Measurements from ENCODE around the gene ENTPD1.

ENTPD1 gene

DNA sequence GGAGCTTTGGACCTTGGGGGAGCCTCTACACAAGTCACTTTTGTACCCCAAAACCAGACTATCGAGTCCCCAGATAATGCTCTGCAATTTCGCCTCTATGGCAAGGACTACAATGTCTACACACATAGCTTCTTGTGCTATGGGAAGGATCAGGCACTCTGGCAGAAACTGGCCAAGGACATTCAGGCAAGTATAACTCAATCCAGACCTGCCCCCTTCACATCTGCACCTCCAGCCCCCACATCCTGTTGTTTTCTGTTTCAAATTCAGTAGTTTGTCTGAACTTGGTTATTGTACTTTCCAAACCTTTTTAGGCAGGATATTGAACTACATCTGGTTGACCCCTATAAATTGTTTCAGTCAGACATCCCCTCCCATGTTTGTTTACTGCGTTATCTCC, 89.4 kb downstream of the ENTPD1 start:
- H2AK5ac ChIP-seq (ENCODE audit: low read length, severe bottlenecking), result no peak overlapping the region
- H2BK5ac ChIP-seq (ENCODE audit: low read depth, low read length, poor library complexity, severe bottlenecking), result no peak overlapping the region
- no peaks in the 10 kb centered on the region for H3K4me1 ChIP-seq (ENCODE audit: control insufficient read depth, insufficient read depth, low read depth, low read length)
- no peak overlapping the region for H2BK120ac ChIP-seq (ENCODE audit: low read depth, low read length)
- no peak for DNase-seq
- no peak overlapping the region for H4K8ac ChIP-seq (ENCODE audit: low read length)
- H3K14ac ChIP-seq (ENCODE audit: low read length in 2 of 2), result no peak overlapping the region
- H4K91ac ChIP-seq (ENCODE audit: low read length), result no peak overlapping the region
- peak overlapping the region in 1 of 2 experiments; percentile 34 for H3K4ac ChIP-seq (ENCODE audit: low read depth in 1 of 2, low read length in 2 of 2)
- peaks cover 0 to 20% of the 10 kb centered on the region in 2 experiments for H3K27me3 ChIP-seq (ENCODE audit: control insufficient read depth in 1 of 2, insufficient read depth in 1 of 2, low read length in 2 of 2)
- H3K18ac ChIP-seq (ENCODE audit: low read depth in 1 of 2, low read length in 2 of 2), result no peak overlapping the region
- H2AFZ ChIP-seq (ENCODE audit: low read depth, low read length), result no peak overlapping the region
- no peak overlapping the region for H2BK15ac ChIP-seq (ENCODE audit: low read depth, poor library complexity, severe bottlenecking)
- WGBS, result 93% methylated on average over 2 of the region's 3 CpGs
- no peak overlapping the region for H3K4me3 ChIP-seq (ENCODE audit: insufficient read depth in 1 of 2, low read depth in 1 of 2, low read length in 2 of 2)
- H2BK12ac ChIP-seq (ENCODE audit: low read length in 2 of 2), result no peak overlapping the region
- no peak overlapping the region for H3K23ac ChIP-seq (ENCODE audit: low read length in 2 of 2)
- H3K9me3 ChIP-seq (ENCODE audit: control insufficient read depth, low read length), result no peaks in the 10 kb centered on the region
- no peaks in the 10 kb centered on the region for H3K79me1 ChIP-seq (replicated peaks; ENCODE audit: low read length, poor library complexity, severe bottlenecking)
- no peak overlapping the region for H3K27ac ChIP-seq (ENCODE audit: low read length, poor library complexity, severe bottlenecking)
- no peak overlapping the region for H3K4me2 ChIP-seq (ENCODE audit: low read length, poor library complexity, severe bottlenecking)
- H3K9ac ChIP-seq (ENCODE audit: low read length), result no peak overlapping the region
- H3K36me3 ChIP-seq (ENCODE audit: control insufficient read depth in 1 of 2, insufficient read depth in 2 of 2, low read depth in 1 of 2, low read length in 2 of 2), result no peaks in the 10 kb centered on the region

DNA sequence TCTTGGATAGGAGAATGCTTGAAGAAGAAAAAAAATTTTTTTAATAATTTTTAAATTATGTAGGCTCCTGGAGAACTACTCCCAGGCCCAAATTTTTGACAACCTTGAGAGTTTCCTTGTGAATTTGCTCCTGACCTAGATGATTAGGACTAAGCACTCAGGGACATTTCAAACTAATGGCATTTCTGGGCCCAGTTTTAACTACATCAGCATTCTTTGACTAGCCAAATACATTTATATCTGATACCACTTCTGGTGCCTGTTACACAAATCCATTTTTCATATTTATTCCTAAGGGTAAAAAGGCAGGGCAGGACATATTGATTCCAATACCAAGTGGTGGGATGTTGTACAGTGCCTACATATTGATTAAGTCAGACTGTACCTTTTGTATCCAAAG, 91.0 kb downstream of the ENTPD1 start:
- Histone ChIP-seq H3K27me3 (ENCODE audit: control insufficient read depth in 1 of 2, insufficient read depth in 1 of 2, low read length in 2 of 2) (peaks cover 0 to 24% of the 10 kb centered on the region in 2 experiments), H2AFZ (ENCODE audit: low read depth, low read length) (no peak overlapping the region), H2AK5ac (ENCODE audit: low read length, severe bottlenecking) (no peak overlapping the region), H3K23ac (ENCODE audit: low read length in 2 of 2) (no peak overlapping the region), H3K4me2 (ENCODE audit: low read length, poor library complexity, severe bottlenecking) (no peak overlapping the region), H2BK12ac (ENCODE audit: low read length in 2 of 2) (no peak overlapping the region), H3K36me3 (ENCODE audit: control insufficient read depth in 1 of 2, insufficient read depth in 2 of 2, low read depth in 1 of 2, low read length in 2 of 2) (no peaks in the 10 kb centered on the region), H3K14ac (ENCODE audit: low read length in 2 of 2) (no peak overlapping the region), H2BK15ac (ENCODE audit: low read depth, poor library complexity, severe bottlenecking) (no peak overlapping the region), H4K91ac (ENCODE audit: low read length) (no peak overlapping the region), H4K8ac (ENCODE audit: low read length) (no peak overlapping the region), H3K18ac (ENCODE audit: low read depth in 1 of 2, low read length in 2 of 2) (no peak overlapping the region), H2BK120ac (ENCODE audit: low read depth, low read length) (no peak overlapping the region), H3K9ac (ENCODE audit: low read length) (no peak overlapping the region), H3K4me3 (ENCODE audit: insufficient read depth in 1 of 2, low read depth in 1 of 2, low read length in 2 of 2) (no peak overlapping the region), H3K4ac (ENCODE audit: low read depth in 1 of 2, low read length in 2 of 2) (no peak overlapping the region), H3K9me3 (ENCODE audit: control insufficient read depth, low read length) (no peaks in the 10 kb centered on the region), H3K4me1 (ENCODE audit: control insufficient read depth, insufficient read depth, low read depth, low read length) (no peaks in the 10 kb centered on the region), H3K79me1 (replicated peaks; ENCODE audit: low read length, poor library complexity, severe bottlenecking) (no peaks in the 10 kb centered on the region), H2BK5ac (ENCODE audit: low read depth, low read length, poor library complexity, severe bottlenecking) (no peak overlapping the region), H3K27ac (ENCODE audit: low read length, poor library complexity, severe bottlenecking) (no peak overlapping the region)
- no peak for DNase-seq

DNA sequence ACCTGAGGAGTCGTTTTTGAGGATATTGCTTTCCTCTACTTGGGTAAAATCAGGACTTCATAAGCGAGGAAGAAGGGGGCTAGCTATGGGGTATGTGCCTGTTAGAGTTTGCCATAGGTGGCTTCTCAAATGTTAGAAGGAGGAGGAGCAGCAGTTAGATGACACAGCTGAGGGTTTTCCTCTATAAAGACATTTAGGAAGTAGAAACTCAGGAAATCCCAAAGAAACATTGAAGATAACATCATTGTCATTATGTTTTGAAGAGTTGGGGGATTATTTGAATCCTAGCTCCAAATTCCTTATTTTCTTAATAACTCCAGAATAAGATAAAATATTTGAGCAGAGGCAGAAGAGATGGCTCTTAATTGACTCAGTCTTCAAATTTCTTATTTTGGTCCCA, 92.9 kb downstream of the ENTPD1 start:
- no peak overlapping the region for H3K4me3 ChIP-seq (ENCODE audit: insufficient read depth in 1 of 2, low read depth in 1 of 2, low read length in 2 of 2)
- 61% methylated on average over 2 of the region's 2 CpGs for WGBS

DNA sequence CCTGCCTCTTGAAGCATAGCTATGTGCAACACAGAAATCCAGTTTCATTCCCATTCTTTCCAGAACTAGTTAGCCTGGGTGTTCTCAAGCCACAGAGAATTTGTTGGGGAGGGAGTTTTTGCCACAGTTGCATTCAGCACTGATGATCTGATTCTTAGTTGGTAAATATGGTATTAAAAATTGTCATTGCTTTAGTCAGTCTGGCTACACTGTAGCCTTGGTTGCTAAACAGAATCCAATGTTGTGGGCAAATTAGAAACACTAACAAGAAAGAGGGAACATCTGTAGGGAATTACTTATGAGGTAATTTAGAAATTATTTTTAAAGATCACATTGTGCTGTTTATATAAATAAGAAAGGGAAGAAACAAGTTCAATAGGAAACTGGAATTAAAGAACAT, 94.8 kb downstream of the ENTPD1 start:
- Histone ChIP-seq H3K4me3 (ENCODE audit: insufficient read depth in 1 of 2, low read depth in 1 of 2, low read length in 2 of 2) (no peak overlapping the region), H2BK5ac (ENCODE audit: low read depth, low read length, poor library complexity, severe bottlenecking) (no peak overlapping the region), H3K4me2 (ENCODE audit: low read length, poor library complexity, severe bottlenecking) (no peak overlapping the region), H3K27ac (ENCODE audit: low read length, poor library complexity, severe bottlenecking) (no peak overlapping the region), H3K79me1 (replicated peaks; ENCODE audit: low read length, poor library complexity, severe bottlenecking) (no peaks in the 10 kb centered on the region), H3K4ac (ENCODE audit: low read depth in 1 of 2, low read length in 2 of 2) (no peak overlapping the region), H3K23ac (ENCODE audit: low read length in 2 of 2) (no peak overlapping the region), H3K27me3 (ENCODE audit: control insufficient read depth in 1 of 2, insufficient read depth in 1 of 2, low read length in 2 of 2) (peaks cover 0 to 9% of the 10 kb centered on the region in 2 experiments), H3K36me3 (ENCODE audit: control insufficient read depth in 1 of 2, insufficient read depth in 2 of 2, low read depth in 1 of 2, low read length in 2 of 2) (no peaks in the 10 kb centered on the region), H3K9ac (ENCODE audit: low read length) (peak overlapping the region; percentile 75), H2AK5ac (ENCODE audit: low read length, severe bottlenecking) (no peak overlapping the region), H4K8ac (ENCODE audit: low read length) (no peak overlapping the region), H2BK120ac (ENCODE audit: low read depth, low read length) (no peak overlapping the region), H3K18ac (ENCODE audit: low read depth in 1 of 2, low read length in 2 of 2) (no peak overlapping the region), H2BK15ac (ENCODE audit: low read depth, poor library complexity, severe bottlenecking) (no peak overlapping the region), H2BK12ac (ENCODE audit: low read length in 2 of 2) (no peak overlapping the region), H2AFZ (ENCODE audit: low read depth, low read length) (no peak overlapping the region), H4K91ac (ENCODE audit: low read length) (no peak overlapping the region), H3K4me1 (ENCODE audit: control insufficient read depth, insufficient read depth, low read depth, low read length) (no peaks in the 10 kb centered on the region), H3K9me3 (ENCODE audit: control insufficient read depth, low read length) (no peaks in the 10 kb centered on the region), H3K14ac (ENCODE audit: low read length in 2 of 2) (no peak overlapping the region)
- DNase-seq, result no peak

More for the DNA sequence above, 92.9 kb downstream of the ENTPD1 start:
- no peak for DNase-seq
- Histone ChIP-seq H4K91ac (ENCODE audit: low read length) (no peak overlapping the region), H2AFZ (ENCODE audit: low read depth, low read length) (no peak overlapping the region), H3K23ac (ENCODE audit: low read length in 2 of 2) (no peak overlapping the region), H3K18ac (ENCODE audit: low read depth in 1 of 2, low read length in 2 of 2) (no peak overlapping the region), H2BK5ac (ENCODE audit: low read depth, low read length, poor library complexity, severe bottlenecking) (no peak overlapping the region), H3K79me1 (replicated peaks; ENCODE audit: low read length, poor library complexity, severe bottlenecking) (no peaks in the 10 kb centered on the region), H2BK12ac (ENCODE audit: low read length in 2 of 2) (no peak overlapping the region), H3K27me3 (ENCODE audit: control insufficient read depth in 1 of 2, insufficient read depth in 1 of 2, low read length in 2 of 2) (peaks cover 0 to 24% of the 10 kb centered on the region in 2 experiments), H2BK15ac (ENCODE audit: low read depth, poor library complexity, severe bottlenecking) (no peak overlapping the region), H3K9me3 (ENCODE audit: control insufficient read depth, low read length) (no peaks in the 10 kb centered on the region), H3K27ac (ENCODE audit: low read length, poor library complexity, severe bottlenecking) (no peak overlapping the region), H3K4me2 (ENCODE audit: low read length, poor library complexity, severe bottlenecking) (no peak overlapping the region), H3K14ac (ENCODE audit: low read length in 2 of 2) (no peak overlapping the region), H4K8ac (ENCODE audit: low read length) (no peak overlapping the region), H2AK5ac (ENCODE audit: low read length, severe bottlenecking) (no peak overlapping the region), H3K4ac (ENCODE audit: low read depth in 1 of 2, low read length in 2 of 2) (no peak overlapping the region), H3K36me3 (ENCODE audit: control insufficient read depth in 1 of 2, insufficient read depth in 2 of 2, low read depth in 1 of 2, low read length in 2 of 2) (no peaks in the 10 kb centered on the region), H3K4me1 (ENCODE audit: control insufficient read depth, insufficient read depth, low read depth, low read length) (no peaks in the 10 kb centered on the region), H3K9ac (ENCODE audit: low read length) (no peak overlapping the region), H2BK120ac (ENCODE audit: low read depth, low read length) (no peak overlapping the region)

Data from mesenchymal stem cell (in vitro differentiated cells and primary cell).